Neutrophil (primary cell): ENCODE measurements around the gene PI4KA.
"Not testable (repeated sequence)": the region's sequence is repeated elsewhere in the genome, so short reads cannot be mapped to it uniquely, and the experiment has no call there.

ENCODE experiments used
- H3K27ac ChIP-seq: fragments of 200-600 bp; sonication (generic); 2 replicates; pipeline ENCODE4 v1.5.1; 2016; ENCODE audit warnings: mild to moderate bottlenecking, moderate library complexity
- H3K27me3 ChIP-seq: fragments of 200-600 bp; sonication (generic); 2 replicates; pipeline ENCODE4 v1.6.0; 2016; ENCODE audit warnings: mild to moderate bottlenecking
- H3K36me3 ChIP-seq: fragments of 200-600 bp; sonication (generic); 2 replicates; pipeline ENCODE4 v1.5.1; 2017
- H3K4me1 ChIP-seq, 2 experiments: fragments of 200-600 bp in 1 of 2; sonication (generic) in 1 of 2; 1 replicate in 1 of 2; 2 replicates in 1 of 2; pipeline versions ENCODE4 v1.5.1 to v1.6.1; 2013 to 2016; ENCODE audit warnings: low read depth in 1 of 2, low read length in 1 of 2, mild to moderate bottlenecking in 1 of 2, moderate library complexity in 1 of 2; ENCODE audit not compliant: control insufficient read depth in 1 of 2, insufficient read depth in 1 of 2
- H3K4me3 ChIP-seq, 2 experiments: fragments of 200-600 bp in 1 of 2; sonication (generic) in 1 of 2; 1 replicate in 1 of 2; 2 replicates in 1 of 2; pipeline ENCODE4 v1.5.1; 2013 to 2016; ENCODE audit warnings: low read depth in 1 of 2, low read length in 1 of 2, mild to moderate bottlenecking in 1 of 2, moderate library complexity in 1 of 2
- H3K9me3 ChIP-seq: fragments of 200-600 bp; sonication (generic); 2 replicates; pipeline ENCODE4 v1.5.1; 2016
- TF ChIP-seq, protein P1 (sequence below): fragments of 200-600 bp; sonication (generic); IDR thresholded peaks from 2 replicates; pipeline ENCODE4 v1.5.1; 2016; ENCODE audit warnings: antibody characterized with exemption

Gene PI4KA

GRCh38 chr22:20823264-20823663 lies 35.3 kb downstream of the PI4KA start:
- no peak overlapping the region for H3K4me3 ChIP-seq
- no peak overlapping the region for H3K27ac ChIP-seq
- no peaks in the 10 kb centered on the region for H3K4me1 ChIP-seq
- H3K27me3 ChIP-seq = no peaks in the 10 kb centered on the region
- TF ChIP-seq, protein P1, sequence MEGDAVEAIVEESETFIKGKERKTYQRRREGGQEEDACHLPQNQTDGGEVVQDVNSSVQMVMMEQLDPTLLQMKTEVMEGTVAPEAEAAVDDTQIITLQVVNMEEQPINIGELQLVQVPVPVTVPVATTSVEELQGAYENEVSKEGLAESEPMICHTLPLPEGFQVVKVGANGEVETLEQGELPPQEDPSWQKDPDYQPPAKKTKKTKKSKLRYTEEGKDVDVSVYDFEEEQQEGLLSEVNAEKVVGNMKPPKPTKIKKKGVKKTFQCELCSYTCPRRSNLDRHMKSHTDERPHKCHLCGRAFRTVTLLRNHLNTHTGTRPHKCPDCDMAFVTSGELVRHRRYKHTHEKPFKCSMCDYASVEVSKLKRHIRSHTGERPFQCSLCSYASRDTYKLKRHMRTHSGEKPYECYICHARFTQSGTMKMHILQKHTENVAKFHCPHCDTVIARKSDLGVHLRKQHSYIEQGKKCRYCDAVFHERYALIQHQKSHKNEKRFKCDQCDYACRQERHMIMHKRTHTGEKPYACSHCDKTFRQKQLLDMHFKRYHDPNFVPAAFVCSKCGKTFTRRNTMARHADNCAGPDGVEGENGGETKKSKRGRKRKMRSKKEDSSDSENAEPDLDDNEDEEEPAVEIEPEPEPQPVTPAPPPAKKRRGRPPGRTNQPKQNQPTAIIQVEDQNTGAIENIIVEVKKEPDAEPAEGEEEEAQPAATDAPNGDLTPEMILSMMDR = no peak
- H3K9me3 ChIP-seq = no peaks in the 10 kb centered on the region
- peaks cover 81% of the 10 kb centered on the region for H3K36me3 ChIP-seq

GRCh38 chr22:20822240-20822639 lies 36.4 kb downstream of the PI4KA start:
- peaks cover 84% of the 10 kb centered on the region for H3K36me3 ChIP-seq
- no peaks in the 10 kb centered on the region for H3K9me3 ChIP-seq
- TF ChIP-seq, protein P1 = no peak
- H3K4me3 ChIP-seq = no peak overlapping the region
- no peaks in the 10 kb centered on the region for H3K4me1 ChIP-seq
- H3K27ac ChIP-seq = no peak overlapping the region
- no peaks in the 10 kb centered on the region for H3K27me3 ChIP-seq

DNA sequence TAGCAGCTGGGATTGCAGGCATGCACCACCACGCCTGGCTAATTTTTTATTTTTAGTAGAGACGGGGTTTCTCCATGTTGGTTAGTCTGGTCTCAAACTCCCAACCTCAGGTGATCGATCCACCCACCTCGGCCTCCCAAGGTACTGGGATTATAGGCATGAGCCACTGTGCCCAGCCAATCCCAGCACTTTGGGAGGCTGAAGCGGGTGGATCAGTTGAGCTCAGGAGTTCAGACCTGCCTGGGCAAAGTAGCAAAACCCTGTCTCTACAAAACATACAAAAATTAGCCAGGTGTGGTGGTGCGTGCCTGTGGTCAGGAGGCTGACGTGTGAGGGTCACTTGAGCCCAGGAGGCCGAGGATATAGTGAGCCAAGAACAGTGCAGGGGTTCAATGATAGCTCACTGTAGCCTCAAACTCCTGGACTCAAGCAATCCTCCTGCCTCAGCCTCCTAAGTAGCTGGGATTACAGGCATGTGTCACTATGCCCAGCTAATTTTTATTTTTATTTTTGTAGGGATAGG lies 36.8 kb downstream of the PI4KA start:
- not testable (repeated sequence) for H3K4me3 ChIP-seq, H3K4me1 ChIP-seq, H3K27ac ChIP-seq, H3K9me3 ChIP-seq, H3K27me3 ChIP-seq
- H3K36me3 ChIP-seq = peaks cover 89% of the 10 kb centered on the region

GRCh38 chr22:20819471-20819870 lies 39.1 kb downstream of the PI4KA start:
- no peaks in the 10 kb centered on the region for H3K9me3 ChIP-seq
- no peak overlapping the region for H3K27ac ChIP-seq
- TF ChIP-seq, protein P1 = no peak

DNA sequence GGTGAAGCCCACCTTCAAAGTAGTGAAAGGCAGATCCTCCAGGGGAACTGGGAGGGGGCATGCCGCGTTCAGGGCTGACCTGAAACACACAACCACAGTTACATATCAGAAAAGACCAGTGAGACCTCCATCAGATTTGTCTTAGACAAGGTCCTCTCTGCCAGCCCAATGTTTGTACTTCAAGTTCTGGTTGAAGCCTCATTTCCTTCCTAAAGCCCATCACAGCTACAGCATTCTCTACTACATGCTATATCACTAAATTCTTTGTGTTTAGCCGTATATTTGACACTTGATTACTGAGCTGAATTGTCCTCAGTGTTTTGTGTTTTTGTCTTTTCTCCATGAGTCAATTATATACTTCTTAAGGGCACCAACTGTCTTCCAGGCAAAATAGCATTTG lies 40.1 kb downstream of the PI4KA start:
- Histone ChIP-seq H3K27me3 (no peaks in the 10 kb centered on the region), H3K4me3 (no peak overlapping the region), H3K4me1 (no peaks in the 10 kb centered on the region), H3K9me3 (no peaks in the 10 kb centered on the region), H3K36me3 (peaks cover 91% of the 10 kb centered on the region), H3K27ac (no peak overlapping the region)
- TF ChIP-seq, protein P1 = no peak

More at GRCh38 chr22:20819471-20819870, 39.1 kb downstream of the PI4KA start:
- H3K36me3 ChIP-seq = peaks cover 91% of the 10 kb centered on the region
- no peaks in the 10 kb centered on the region for H3K4me1 ChIP-seq
- H3K27me3 ChIP-seq = no peaks in the 10 kb centered on the region
- no peak overlapping the region for H3K4me3 ChIP-seq

GRCh38 chr22:20816559-20816958 lies 42.1 kb downstream of the PI4KA start:
- H3K4me1 ChIP-seq = no peaks in the 10 kb centered on the region
- no peak overlapping the region for H3K4me3 ChIP-seq
- H3K27me3 ChIP-seq = no peaks in the 10 kb centered on the region
- TF ChIP-seq, protein P1 = no peak
- no peak overlapping the region for H3K27ac ChIP-seq
- peaks cover 88% of the 10 kb centered on the region for H3K36me3 ChIP-seq
- no peaks in the 10 kb centered on the region for H3K9me3 ChIP-seq
